Keratinocyte (primary cell): ENCODE measurements around the gene RPL13. TPM values are rescaled to one million over a fixed set of nuclear protein-coding genes. Genes with fewer than 3 reads are reported as not detected.

ENCODE experiments used
- DNase-seq: peaks from one replicate; pipeline ENCODE4 v3.0.0-alpha.2; 2011; ENCODE audit warnings: low read depth, missing footprints, low spot score
- FAIRE-seq: peaks from 2 replicates; lab custom pipeline; 2011; peaks lifted over from hg19 to GRCh38; lab: Jason Lieb, UNC
- H2AFZ ChIP-seq: 2 replicates; pipeline ENCODE4 v1.6.0; 2012; ENCODE audit warnings: low read length, control low read depth, inconsistent platforms; ENCODE audit not compliant: control insufficient read depth
- H3K27ac ChIP-seq: 2 replicates; pipeline ENCODE4 v1.5.1; 2011; ENCODE audit warnings: low read length; ENCODE audit not compliant: control insufficient read depth, insufficient read depth
- H3K27me3 ChIP-seq: 3 replicates; pipeline ENCODE4 v1.6.0; 2011; ENCODE audit warnings: low read length; ENCODE audit not compliant: control insufficient read depth, insufficient read depth; ENCODE audit errors: extremely low read depth
- H3K36me3 ChIP-seq, 2 experiments: 2 replicates in 1 of 2; 3 replicates in 1 of 2; pipeline ENCODE4 v1.5.1; 2011; ENCODE audit warnings: low read length in 2 of 2, mild to moderate bottlenecking in 1 of 2; ENCODE audit not compliant: control insufficient read depth in 2 of 2, insufficient read depth in 2 of 2; ENCODE audit errors: extremely low read depth in 1 of 2
- H3K4me1 ChIP-seq: 3 replicates; pipeline ENCODE4 v1.5.1; 2011; ENCODE audit warnings: low read length; ENCODE audit not compliant: control insufficient read depth, insufficient read depth; ENCODE audit errors: extremely low read depth
- H3K4me2 ChIP-seq: 3 replicates; pipeline ENCODE4 v1.6.0; 2011; ENCODE audit warnings: low read depth, low read length; ENCODE audit not compliant: control insufficient read depth, insufficient read depth; ENCODE audit errors: extremely low read depth
- H3K4me3 ChIP-seq, 3 experiments: fragments of 200-600 bp in 1 of 3; sonication (generic) in 1 of 3; 2 replicates in 2 of 3; 3 replicates in 1 of 3; pipeline ENCODE4 v1.5.1; 2011 to 2016; ENCODE audit warnings: low read length in 3 of 3, mild to moderate bottlenecking in 3 of 3, control low read depth in 2 of 3, inconsistent platforms in 1 of 3, low read depth in 1 of 3, mixed read lengths in 1 of 3, mixed run types in 1 of 3, moderate library complexity in 1 of 3; ENCODE audit not compliant: control insufficient read depth in 2 of 3, insufficient read depth in 2 of 3; ENCODE audit errors: extremely low read depth in 1 of 3
- H3K79me2 ChIP-seq: 2 replicates; pipeline ENCODE4 v1.6.0; 2012; ENCODE audit warnings: low read length; ENCODE audit not compliant: control insufficient read depth, insufficient read depth
- H3K9ac ChIP-seq: 3 replicates; pipeline ENCODE4 v1.6.0; 2011; ENCODE audit warnings: low read length; ENCODE audit not compliant: control insufficient read depth, insufficient read depth; ENCODE audit errors: extremely low read depth
- H3K9me1 ChIP-seq: 3 replicates; pipeline ENCODE4 v1.6.0; 2011; ENCODE audit warnings: low read length; ENCODE audit not compliant: control insufficient read depth, insufficient read depth; ENCODE audit errors: extremely low read depth
- H3K9me3 ChIP-seq: 2 replicates; pipeline ENCODE4 v1.5.1; 2012; ENCODE audit warnings: low read depth, low read length; ENCODE audit not compliant: control insufficient read depth
- H4K20me1 ChIP-seq: 3 replicates; pipeline ENCODE4 v1.6.0; 2011; ENCODE audit warnings: low read length; ENCODE audit not compliant: control insufficient read depth, insufficient read depth; ENCODE audit errors: extremely low read depth
- EZH2 ChIP-seq: IDR thresholded peaks from one replicate; pipeline ENCODE4 v1.6.1; 2012; ENCODE audit warnings: inconsistent platforms, mild to moderate bottlenecking, low read length, moderate library complexity
- dilution Hi-C: fragments of 300-500 bp; cut with MboI; formaldehyde crosslinking; loops from one replicate; pipeline ENCODE4 v1.7.0; 2020; ENCODE audit warnings: low sequenced_read_pairs; ENCODE audit not compliant: extremely low pct_ligation_motif_present
- polyA plus RNA-seq, 5 experiments: library from polyadenylated mRNA; depleted of rRNA in 3 of 5; stranded (reverse) in 3 of 5; stranded (forward) in 1 of 5; unstranded in 1 of 5; fragments of >200 nt; gene quantifications; 1 replicate in 1 of 5; 2 replicates in 3 of 5; 3 replicates in 1 of 5; pipeline versions ENCODE4 v1.2.1 to v1.2.3, GENCODE V29; 2011 to 2012; ENCODE audit warnings: missing spikeins in 2 of 5, low read depth in 1 of 5, low replicate concordance in 1 of 5
- TF ChIP-seq, protein P1 (sequence below), 3 experiments: IDR thresholded peaks in 1 of 3; conservative IDR thresholded peaks in 1 of 3; optimal IDR thresholded peaks in 1 of 3; 2 replicates in 2 of 3; 3 replicates in 1 of 3; pipeline versions ENCODE3 to v1.5.1; 2011; ENCODE audit warnings: low read length in 3 of 3, mild to moderate bottlenecking in 3 of 3, moderate library complexity in 2 of 3, control low read depth in 1 of 3, inconsistent platforms in 1 of 3; ENCODE audit not compliant: insufficient read depth in 2 of 3; ENCODE audit errors: extremely low read depth in 1 of 3

RPL13 gene
- polyA plus RNA-seq, 1 donor (not counting 4 experiments of a cell fraction or from before 2014, with no cell fraction given) = 2,095 TPM

DNA sequence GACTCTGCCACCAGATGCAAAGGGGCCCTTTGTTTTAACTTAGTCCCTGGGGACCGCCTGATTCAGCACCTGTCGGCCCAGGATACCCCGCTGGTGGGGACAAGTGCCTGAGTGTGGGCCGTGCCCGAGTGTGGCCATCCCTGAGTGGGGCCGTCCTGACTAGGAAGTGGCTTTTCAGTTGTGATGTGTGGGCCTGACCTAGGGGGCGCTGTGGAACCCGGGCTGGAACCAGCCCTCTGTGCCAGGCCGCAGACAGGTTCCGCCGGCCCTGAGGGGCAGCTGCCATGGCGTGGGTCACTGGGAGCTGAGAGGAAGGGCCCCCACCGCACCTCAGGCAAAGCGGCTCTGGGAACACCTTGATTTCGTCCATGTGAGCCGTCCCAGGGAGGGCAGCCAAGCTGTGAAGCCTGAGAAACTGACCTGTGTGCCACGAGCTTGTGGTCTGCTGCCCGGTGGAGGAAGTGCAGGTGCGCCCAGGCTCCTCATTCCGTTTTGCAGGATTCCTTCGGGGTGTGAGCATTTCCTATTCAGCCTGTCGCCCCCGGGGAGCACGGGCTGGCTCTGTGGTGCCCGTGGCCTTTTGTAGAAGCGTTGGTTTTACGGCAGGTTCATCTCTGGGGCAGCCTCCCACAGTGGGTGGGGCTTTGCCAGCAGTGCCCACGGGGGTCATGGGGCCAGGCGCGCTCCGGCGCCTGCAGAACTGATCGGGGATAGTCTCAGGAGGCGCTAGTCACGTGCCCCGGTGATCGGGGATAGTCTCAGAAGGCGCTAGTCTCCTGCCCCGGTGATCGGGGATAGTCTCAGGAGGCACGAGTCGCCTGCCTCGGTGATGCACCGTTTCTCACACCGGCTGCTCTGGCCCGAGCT, 5.3 kb downstream of the RPL13 start:
- TF ChIP-seq EZH2 = no peak
- TF ChIP-seq, protein P1, sequence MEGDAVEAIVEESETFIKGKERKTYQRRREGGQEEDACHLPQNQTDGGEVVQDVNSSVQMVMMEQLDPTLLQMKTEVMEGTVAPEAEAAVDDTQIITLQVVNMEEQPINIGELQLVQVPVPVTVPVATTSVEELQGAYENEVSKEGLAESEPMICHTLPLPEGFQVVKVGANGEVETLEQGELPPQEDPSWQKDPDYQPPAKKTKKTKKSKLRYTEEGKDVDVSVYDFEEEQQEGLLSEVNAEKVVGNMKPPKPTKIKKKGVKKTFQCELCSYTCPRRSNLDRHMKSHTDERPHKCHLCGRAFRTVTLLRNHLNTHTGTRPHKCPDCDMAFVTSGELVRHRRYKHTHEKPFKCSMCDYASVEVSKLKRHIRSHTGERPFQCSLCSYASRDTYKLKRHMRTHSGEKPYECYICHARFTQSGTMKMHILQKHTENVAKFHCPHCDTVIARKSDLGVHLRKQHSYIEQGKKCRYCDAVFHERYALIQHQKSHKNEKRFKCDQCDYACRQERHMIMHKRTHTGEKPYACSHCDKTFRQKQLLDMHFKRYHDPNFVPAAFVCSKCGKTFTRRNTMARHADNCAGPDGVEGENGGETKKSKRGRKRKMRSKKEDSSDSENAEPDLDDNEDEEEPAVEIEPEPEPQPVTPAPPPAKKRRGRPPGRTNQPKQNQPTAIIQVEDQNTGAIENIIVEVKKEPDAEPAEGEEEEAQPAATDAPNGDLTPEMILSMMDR (optimal IDR thresholded peaks at IDR 0.05 in 1 of 3, IDR thresholded peaks at IDR 0.05 in 1 of 3, conservative IDR thresholded peaks at IDR 0.05 in 1 of 3; ENCODE audit: extremely low read depth in 1 of 3, insufficient read depth in 2 of 3, low read length in 3 of 3) = peak; percentile 76 to 85 (median 84)
- H4K20me1 ChIP-seq = peaks cover 48% of the 10 kb centered on the region
- peaks cover 9% of the 10 kb centered on the region for H3K27me3 ChIP-seq
- peaks cover 13% of the 10 kb centered on the region for H3K9me1 ChIP-seq
- FAIRE-seq (no peak), DNase-seq (no peak)
- H2AFZ ChIP-seq = no peak overlapping the region
- peak overlapping the region in 1 of 3 experiments; percentile 3 for H3K4me3 ChIP-seq
- dilution Hi-C loops = no loop called here
- H3K4me2 ChIP-seq = peak overlapping the region; percentile 51
- peak overlapping the region; percentile 20 for H3K27ac ChIP-seq
- H3K36me3 ChIP-seq = peaks cover 20 to 38% of the 10 kb centered on the region in 2 experiments
- H3K79me2 ChIP-seq = peaks cover 36% of the 10 kb centered on the region
- peaks cover 42% of the 10 kb centered on the region for H3K4me1 ChIP-seq
- H3K9ac ChIP-seq = peak overlapping the region; percentile 37
- no peaks in the 10 kb centered on the region for H3K9me3 ChIP-seq

GRCh38 chr16:89567656-89568594, 7.4 kb downstream of the RPL13 start:
- H3K79me2 ChIP-seq = peaks cover 15% of the 10 kb centered on the region
- H3K4me1 ChIP-seq = peaks cover 36% of the 10 kb centered on the region
- H4K20me1 ChIP-seq = peaks cover 33% of the 10 kb centered on the region
- H3K27ac ChIP-seq = no peak overlapping the region
- no peaks in the 10 kb centered on the region for H3K9me3 ChIP-seq
- DNase-seq = no peak
- dilution Hi-C loops = no loop called here
- no peak overlapping the region for H3K9ac ChIP-seq
- peaks cover 9% of the 10 kb centered on the region for H3K9me1 ChIP-seq
- H3K4me3 ChIP-seq = no peak overlapping the region
- peaks cover 10 to 20% of the 10 kb centered on the region in 2 experiments for H3K36me3 ChIP-seq
- no peak overlapping the region for H2AFZ ChIP-seq
- TF ChIP-seq, protein P1 (optimal IDR thresholded peaks at IDR 0.05 in 1 of 3, IDR thresholded peaks at IDR 0.05 in 1 of 3, conservative IDR thresholded peaks at IDR 0.05 in 1 of 3; ENCODE audit: extremely low read depth in 1 of 3, insufficient read depth in 2 of 3, low read length in 3 of 3) = no peak
- no peak for TF ChIP-seq EZH2
- no peak overlapping the region for H3K4me2 ChIP-seq
- peaks cover 19% of the 10 kb centered on the region for H3K27me3 ChIP-seq
- no peak for FAIRE-seq
